ENCODE measurements around the gene ZWINT. TPM values are rescaled to one million over a fixed set of nuclear protein-coding genes. Genes with fewer than 3 reads are reported as not detected.

The ZWINT gene
- total RNA-seq, 1 experiment from 2014 or later: 542 TPM

DNA sequence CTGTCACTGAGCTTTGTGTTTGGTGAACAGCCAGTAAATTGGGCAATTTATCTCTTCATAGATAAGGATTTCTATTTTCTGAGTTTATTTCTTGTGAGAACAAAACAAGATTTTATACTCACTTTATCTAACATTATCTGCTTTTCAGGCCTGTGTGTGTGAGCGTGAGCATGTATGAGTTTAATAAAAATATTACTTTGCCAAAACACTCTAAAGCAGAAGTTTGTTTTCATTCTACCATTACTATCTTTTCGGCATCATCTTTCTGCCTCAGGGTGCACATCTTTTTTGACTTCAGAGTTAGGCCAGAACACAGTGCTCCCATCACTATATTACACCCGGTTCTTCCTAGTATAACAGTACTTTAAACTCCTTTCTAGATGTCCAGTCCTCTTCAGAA is 13.0 kb downstream of the ZWINT start:
- Histone ChIP-seq H3K4me1 (ENCODE audit: insufficient read depth, low read length) (peaks cover 13% of the 10 kb centered on the region), H2AFZ (ENCODE audit: low read length) (no peak overlapping the region), H3K36me3 (ENCODE audit: low read depth, low read length) (peaks cover 1% of the 10 kb centered on the region; the same call in 1 of the 2 replicates), H3K9me3 (ENCODE audit: low read length) (no peaks in the 10 kb centered on the region), H4K20me1 (ENCODE audit: low read length) (no peaks in the 10 kb centered on the region), H3K4me2 (ENCODE audit: low read length) (no peak overlapping the region), H3K27me3 (ENCODE audit: low read length) (no peaks in the 10 kb centered on the region), H3K9me2 (replicated peaks; ENCODE audit: low read length) (no peaks in the 10 kb centered on the region), H3K79me2 (ENCODE audit: low read length) (no peaks in the 10 kb centered on the region), H3K27ac (ENCODE audit: low read length) (no peak overlapping the region), H3K9ac (ENCODE audit: low read length) (no peak overlapping the region), H3K4me3 (ENCODE audit: low read length) (no peak overlapping the region), H3F3A (ENCODE audit: low read length, unreplicated experiment) (no peaks in the 10 kb centered on the region)
- ChIA-PET POLR2A (ENCODE audit: unreplicated experiment) (no interaction called here), CTCF (no interaction called here)
- TF ChIP-seq, protein P1, sequence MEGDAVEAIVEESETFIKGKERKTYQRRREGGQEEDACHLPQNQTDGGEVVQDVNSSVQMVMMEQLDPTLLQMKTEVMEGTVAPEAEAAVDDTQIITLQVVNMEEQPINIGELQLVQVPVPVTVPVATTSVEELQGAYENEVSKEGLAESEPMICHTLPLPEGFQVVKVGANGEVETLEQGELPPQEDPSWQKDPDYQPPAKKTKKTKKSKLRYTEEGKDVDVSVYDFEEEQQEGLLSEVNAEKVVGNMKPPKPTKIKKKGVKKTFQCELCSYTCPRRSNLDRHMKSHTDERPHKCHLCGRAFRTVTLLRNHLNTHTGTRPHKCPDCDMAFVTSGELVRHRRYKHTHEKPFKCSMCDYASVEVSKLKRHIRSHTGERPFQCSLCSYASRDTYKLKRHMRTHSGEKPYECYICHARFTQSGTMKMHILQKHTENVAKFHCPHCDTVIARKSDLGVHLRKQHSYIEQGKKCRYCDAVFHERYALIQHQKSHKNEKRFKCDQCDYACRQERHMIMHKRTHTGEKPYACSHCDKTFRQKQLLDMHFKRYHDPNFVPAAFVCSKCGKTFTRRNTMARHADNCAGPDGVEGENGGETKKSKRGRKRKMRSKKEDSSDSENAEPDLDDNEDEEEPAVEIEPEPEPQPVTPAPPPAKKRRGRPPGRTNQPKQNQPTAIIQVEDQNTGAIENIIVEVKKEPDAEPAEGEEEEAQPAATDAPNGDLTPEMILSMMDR (conservative IDR thresholded peaks at IDR 0.05; ENCODE audit: low read depth, low read length): no peak
- TF ChIP-seq EZH2 (IDR thresholded peaks at IDR 0.05; ENCODE audit: low read length, unreplicated experiment): no peak
- TF ChIP-seq EZH2phosphoT487 (IDR thresholded peaks at IDR 0.05; ENCODE audit: borderline replicate concordance, low read length): no peak
- DNase-seq (no peak), ATAC-seq (no peak)
- BruUV-seq (replicated peaks): no TSS peak
- intact Hi-C loops (cut with micrococcal nuclease): loop anchor here (5.0 to 10.0 kb wide), 3 partner anchors 213 to 681 kb away; no protein-coding TSS in a partner anchor

DNA sequence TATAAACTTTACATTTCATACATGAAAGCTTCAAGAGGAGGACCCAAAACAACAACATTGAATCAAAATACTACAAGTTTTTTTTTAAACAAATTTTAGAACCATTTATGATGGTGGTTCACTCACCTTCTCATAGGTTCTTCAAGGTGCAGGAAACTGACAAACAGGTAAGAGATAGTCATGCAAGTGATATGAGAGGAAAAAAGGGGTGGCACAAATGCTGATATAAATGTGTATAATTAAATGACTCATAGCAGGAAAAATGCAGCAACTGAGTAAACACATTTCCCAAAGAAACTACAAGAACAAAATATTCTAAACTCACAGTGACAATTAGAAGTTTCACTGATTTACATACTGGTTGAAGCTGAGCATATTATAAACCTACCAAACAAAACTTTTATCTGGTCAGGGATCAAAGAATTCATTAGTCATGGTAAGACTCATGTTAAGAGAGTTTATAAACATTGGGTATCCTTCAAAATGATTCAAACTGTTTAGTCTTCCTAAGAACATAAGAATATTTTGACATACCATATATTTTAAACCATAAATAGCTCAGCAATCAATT is 14.1 kb downstream of the ZWINT start:
- no peak overlapping the region for H2AFZ ChIP-seq (ENCODE audit: low read length)
- intact Hi-C loops (cut with micrococcal nuclease): loop anchor here (2.0 to 10.0 kb wide), 4 partner anchors 212 to 680 kb away; no protein-coding TSS in a partner anchor
- ChIA-PET POLR2A (ENCODE audit: unreplicated experiment) (interaction anchor here (0.6 kb wide), 1 partner anchor 15 kb away, joined by 3 read pairs; no protein-coding TSS in a partner anchor), CTCF (no interaction called here)
- H3K79me2 ChIP-seq (ENCODE audit: low read length): no peaks in the 10 kb centered on the region
- H3K4me2 ChIP-seq (ENCODE audit: low read length): peak overlapping the region; percentile 32
- ATAC-seq (peak; percentile 86), DNase-seq (peak; percentile 85)
- BruUV-seq (replicated peaks): no TSS peak
- H3F3A ChIP-seq (ENCODE audit: low read length, unreplicated experiment): no peaks in the 10 kb centered on the region
- no peaks in the 10 kb centered on the region for H4K20me1 ChIP-seq (ENCODE audit: low read length)
- no peak overlapping the region for H3K27ac ChIP-seq (ENCODE audit: low read length)
- no peak overlapping the region for H3K9ac ChIP-seq (ENCODE audit: low read length)
- H3K4me1 ChIP-seq (ENCODE audit: insufficient read depth, low read length): peaks cover 13% of the 10 kb centered on the region
- H3K4me3 ChIP-seq (ENCODE audit: low read length): no peak overlapping the region
- no peaks in the 10 kb centered on the region for H3K9me3 ChIP-seq (ENCODE audit: low read length)
- H3K27me3 ChIP-seq (ENCODE audit: low read length): no peaks in the 10 kb centered on the region
- no peaks in the 10 kb centered on the region for H3K36me3 ChIP-seq (ENCODE audit: low read depth, low read length)
- TF ChIP-seq, protein P1 (conservative IDR thresholded peaks at IDR 0.05; ENCODE audit: low read depth, low read length): no peak
- TF ChIP-seq EZH2phosphoT487 (IDR thresholded peaks at IDR 0.05; ENCODE audit: borderline replicate concordance, low read length) (no peak), EZH2 (IDR thresholded peaks at IDR 0.05; ENCODE audit: low read length, unreplicated experiment) (no peak)
- H3K9me2 ChIP-seq (replicated peaks; ENCODE audit: low read length): no peaks in the 10 kb centered on the region

DNA sequence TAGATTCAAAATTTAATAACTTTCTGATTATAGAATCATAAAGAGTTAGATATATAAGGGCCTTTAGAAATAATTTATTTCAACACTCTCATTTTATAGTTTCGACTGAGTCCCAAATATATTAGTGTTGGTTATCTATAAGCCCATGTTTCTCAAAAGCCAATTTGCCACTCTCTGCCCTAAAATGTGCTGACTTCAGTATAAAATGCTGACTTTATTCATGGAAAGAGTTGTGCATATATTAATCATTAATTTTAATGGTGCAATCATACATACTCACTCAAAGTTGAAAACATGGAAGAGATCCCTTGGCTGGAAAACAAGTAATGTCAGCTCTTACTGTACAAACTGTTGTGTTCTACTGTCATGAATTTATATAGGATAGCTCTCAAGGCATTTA is 19.4 kb downstream of the ZWINT start:
- no peaks in the 10 kb centered on the region for H3K9me2 ChIP-seq (replicated peaks; ENCODE audit: low read length)
- H3K27me3 ChIP-seq (ENCODE audit: low read length): no peaks in the 10 kb centered on the region
- no peak overlapping the region for H3K27ac ChIP-seq (ENCODE audit: low read length)
- H3K79me2 ChIP-seq (ENCODE audit: low read length): no peaks in the 10 kb centered on the region
- H3K4me1 ChIP-seq (ENCODE audit: insufficient read depth, low read length): peaks cover 1% of the 10 kb centered on the region
- H3K36me3 ChIP-seq (ENCODE audit: low read depth, low read length): 0 out of 2 replicates have a peak, but pooled peaks cover 4% of the 10 kb centered on the region
- no peak overlapping the region for H3K4me2 ChIP-seq (ENCODE audit: low read length)
- intact Hi-C loops (cut with micrococcal nuclease): loop anchor here (10.0 kb wide), 1 partner anchor 207 kb away; no protein-coding TSS in a partner anchor
- H3K9me3 ChIP-seq (ENCODE audit: low read length): peaks cover 17% of the 10 kb centered on the region
- no peak overlapping the region for H2AFZ ChIP-seq (ENCODE audit: low read length)
- no peaks in the 10 kb centered on the region for H3F3A ChIP-seq (ENCODE audit: low read length, unreplicated experiment)
- no TSS peak for BruUV-seq (replicated peaks)
- DNase-seq (no peak), ATAC-seq (no peak)
- no peak for TF ChIP-seq EZH2 (IDR thresholded peaks at IDR 0.05; ENCODE audit: low read length, unreplicated experiment)
- TF ChIP-seq, protein P1 (conservative IDR thresholded peaks at IDR 0.05; ENCODE audit: low read depth, low read length): no peak
- no peak for TF ChIP-seq EZH2phosphoT487 (IDR thresholded peaks at IDR 0.05; ENCODE audit: borderline replicate concordance, low read length)
- ChIA-PET POLR2A (ENCODE audit: unreplicated experiment) (no interaction called here), CTCF (interaction anchor here (0.6 kb wide), 1 partner anchor 147 kb away, joined by 3 read pairs; no protein-coding TSS in a partner anchor)
- H3K9ac ChIP-seq (ENCODE audit: low read length): no peak overlapping the region
- H4K20me1 ChIP-seq (ENCODE audit: low read length): no peaks in the 10 kb centered on the region
- H3K4me3 ChIP-seq (ENCODE audit: low read length): no peak overlapping the region
